WTC11 (cell line): ENCODE results near the gene SYT8. TPM values are rescaled to one million over a fixed set of nuclear protein-coding genes. Genes with fewer than 3 reads are reported as not detected.

ENCODE experiments used
- ATAC-seq: fragments of 200-7000 bp; cut with Tn5 transposase; 2 replicates; pipeline ENCODE4 v1.10.0; 2021; ENCODE audit warnings: mild to moderate bottlenecking, moderate library complexity
- CTCF ChIA-PET: fragments of 300-600 bp; sonication (Branson Sonifier 250); formaldehyde crosslinking; loops from one replicate; lab custom pipeline; 2021; ENCODE audit warnings: antibody characterized with exemption; lab: Charles Lee
- POLR2A ChIA-PET: fragments of 350-600 bp; sonication (Branson Sonifier 250); formaldehyde crosslinking; loops from one replicate; lab custom pipeline; 2021; ENCODE audit warnings: antibody characterized with exemption; lab: Charles Lee
- DNase-seq: peaks from one replicate; pipeline ENCODE4 v3.0.0; 2021; ENCODE audit warnings: low spot score
- H3K27ac Mint-ChIP-seq: 2 replicates; pipeline ENCODE4 v1.8.0; 2021; ENCODE audit warnings: mixed read lengths
- H3K27me3 Mint-ChIP-seq: 2 replicates; pipeline ENCODE4 v1.8.0; 2021; ENCODE audit warnings: low read depth, mild to moderate bottlenecking, moderate library complexity, mixed read lengths
- H3K36me3 Mint-ChIP-seq: 2 replicates; pipeline ENCODE4 v1.8.0; 2021; ENCODE audit warnings: mixed read lengths
- H3K4me1 Mint-ChIP-seq: 2 replicates; pipeline ENCODE4 v1.8.0; 2022; ENCODE audit warnings: mixed read lengths
- H3K4me3 Mint-ChIP-seq: 2 replicates; pipeline ENCODE4 v1.8.0; 2021; ENCODE audit warnings: mild to moderate bottlenecking, moderate library complexity, mixed read lengths
- H3K9me3 Mint-ChIP-seq: 2 replicates; pipeline ENCODE4 v1.8.0; 2021; ENCODE audit warnings: mixed read lengths
- E2F1 ChIP-seq: sonication (generic); formaldehyde crosslinking; IDR thresholded peaks from 2 replicates; pipeline ENCODE4 v1.8.0; 2022; ENCODE audit warnings: mild to moderate bottlenecking, missing genetic modification reagents
- E2F4 ChIP-seq: sonication (generic); formaldehyde crosslinking; IDR thresholded peaks from 2 replicates; pipeline ENCODE4 v1.8.1; 2022; ENCODE audit warnings: low read depth, mild to moderate bottlenecking, moderate library complexity, missing genetic modification reagents, borderline replicate concordance
- E2F5 ChIP-seq: sonication (generic); formaldehyde crosslinking; IDR thresholded peaks from 2 replicates; pipeline ENCODE4 v1.8.1; 2022; ENCODE audit warnings: mild to moderate bottlenecking, moderate library complexity, missing genetic modification reagents
- ELF4 ChIP-seq: sonication (generic); formaldehyde crosslinking; IDR thresholded peaks from 2 replicates; pipeline ENCODE4 v1.8.1; 2022; ENCODE audit warnings: low read depth, mild to moderate bottlenecking, moderate library complexity, missing genetic modification reagents
- FOXK1 ChIP-seq: sonication (generic); formaldehyde crosslinking; IDR thresholded peaks from 2 replicates; pipeline ENCODE4 v1.8.0; 2022; ENCODE audit warnings: mild to moderate bottlenecking, moderate library complexity, missing genetic modification reagents
- GRHL2 ChIP-seq: fragments of 250-450 bp; sonication (Bioruptor Pico); IDR thresholded peaks from 2 replicates; pipeline ENCODE4 v1.8.0; 2022; ENCODE audit warnings: mild to moderate bottlenecking, moderate library complexity; ENCODE audit not compliant: insufficient replicate concordance, severe bottlenecking
- HMGXB4 ChIP-seq: sonication (generic); formaldehyde crosslinking; IDR thresholded peaks from 2 replicates; pipeline ENCODE4 v1.8.1; 2023; ENCODE audit warnings: mild to moderate bottlenecking, moderate library complexity, missing genetic modification reagents
- SMAD3 ChIP-seq: sonication (generic); formaldehyde crosslinking; IDR thresholded peaks from 2 replicates; pipeline ENCODE4 v1.8.0; 2022; ENCODE audit warnings: missing genetic modification reagents, mild to moderate bottlenecking, borderline replicate concordance
- TP53 ChIP-seq: sonication (generic); formaldehyde crosslinking; IDR thresholded peaks from 2 replicates; pipeline ENCODE4 v1.8.1; 2023; ENCODE audit warnings: mild to moderate bottlenecking, missing genetic modification reagents
- ZBTB21 ChIP-seq: sonication (generic); formaldehyde crosslinking; IDR thresholded peaks from 2 replicates; pipeline ENCODE4 v1.8.1; 2023; ENCODE audit warnings: mild to moderate bottlenecking, missing genetic modification reagents, borderline replicate concordance
- ZNF121 ChIP-seq: sonication (generic); formaldehyde crosslinking; IDR thresholded peaks from 2 replicates; pipeline ENCODE4 v1.8.0; 2023; ENCODE audit warnings: missing genetic modification reagents
- ZNF138 ChIP-seq: sonication (generic); formaldehyde crosslinking; conservative IDR thresholded peaks from 2 replicates; pipeline ENCODE4 v1.8.1; 2022; ENCODE audit warnings: mild to moderate bottlenecking, moderate library complexity, missing genetic modification reagents
- ZNF281 ChIP-seq: sonication (generic); formaldehyde crosslinking; IDR thresholded peaks from 2 replicates; pipeline ENCODE4 v1.8.0; 2023; ENCODE audit warnings: mild to moderate bottlenecking, missing genetic modification reagents
- ZNF671 ChIP-seq: fragments of 250-450 bp; sonication (Bioruptor Pico); IDR thresholded peaks from 2 replicates; pipeline ENCODE4 v1.8.0; 2021; ENCODE audit warnings: mild to moderate bottlenecking
- total RNA-seq: library from RNA; stranded (reverse); gene quantifications from 3 replicates; pipeline ENCODE4 v1.2.3, GENCODE V29; 2021

Gene SYT8
- total RNA-seq, 1 experiment from 2014 or later, result 0.37 TPM

- POLR2A ChIA-PET, result no interaction called here
- peaks cover 4% of the 10 kb centered on the region; the same call in 1 of the 2 replicates for H3K4me1 Mint-ChIP-seq
- DNase-seq (no peak), ATAC-seq (no peak)
- TF ChIP-seq SMAD3 (CRISPR knock-in tag) (no peak), FOXK1 (no peak), ELF4 (CRISPR knock-in tag) (no peak), TP53 (CRISPR knock-in tag) (no peak), ZNF671 (CRISPR knock-in tag) (no peak), ZBTB21 (CRISPR knock-in tag) (no peak), ZNF121 (no peak), ZNF138 (CRISPR knock-in tag) (no peak), ZNF281 (no peak), HMGXB4 (CRISPR knock-in tag) (no peak), E2F5 (no peak)
- no peak overlapping the region for H3K27ac Mint-ChIP-seq
- H3K36me3 Mint-ChIP-seq, result no peaks in the 10 kb centered on the region
- H3K9me3 Mint-ChIP-seq, result no peaks in the 10 kb centered on the region
- no peak overlapping the region for H3K4me3 Mint-ChIP-seq
- H3K27me3 Mint-ChIP-seq, result peaks cover 5% of the 10 kb centered on the region
- CTCF ChIA-PET, result interaction anchor here (0.8 to 7.8 kb wide), 8 partner anchors 46 to 320 kb away, joined by 3 to 271 read pairs (median 8); no protein-coding TSS in a partner anchor
These were observed 4.2 kb upstream of the SYT8 start for GRCh38 chr11:1830322-1831223.

GRCh38 chr11:1831338-1832210, 3.2 kb upstream of the SYT8 start:
- Mint-ChIP-seq H3K4me3 (peak overlapping the region; percentile 45), H3K27me3 (peaks cover 5% of the 10 kb centered on the region), H3K9me3 (no peaks in the 10 kb centered on the region), H3K36me3 (no peaks in the 10 kb centered on the region), H3K27ac (no peak overlapping the region), H3K4me1 (0 out of 2 replicates have a peak, but pooled peaks cover 2% of the 10 kb centered on the region)
- DNase-seq (no peak), ATAC-seq (no peak)
- no peak for TF ChIP-seq E2F1
- no peak for TF ChIP-seq E2F4 (CRISPR knock-in tag)
- TF ChIP-seq GRHL2 (CRISPR knock-in tag), result no peak
- ChIA-PET POLR2A (no interaction called here), CTCF (interaction anchor here (0.9 to 7.8 kb wide), 12 partner anchors 7 to 328 kb away, joined by 3 to 271 read pairs (median 6); no protein-coding TSS in a partner anchor)
